ENCODE measurements around the gene HTT. TPM values are rescaled to one million over a fixed set of nuclear protein-coding genes. Genes with fewer than 3 reads are reported as not detected.

The HTT gene
- total and polyA plus RNA-seq, 2 donors = 12.8 to 17.9 TPM

DNA sequence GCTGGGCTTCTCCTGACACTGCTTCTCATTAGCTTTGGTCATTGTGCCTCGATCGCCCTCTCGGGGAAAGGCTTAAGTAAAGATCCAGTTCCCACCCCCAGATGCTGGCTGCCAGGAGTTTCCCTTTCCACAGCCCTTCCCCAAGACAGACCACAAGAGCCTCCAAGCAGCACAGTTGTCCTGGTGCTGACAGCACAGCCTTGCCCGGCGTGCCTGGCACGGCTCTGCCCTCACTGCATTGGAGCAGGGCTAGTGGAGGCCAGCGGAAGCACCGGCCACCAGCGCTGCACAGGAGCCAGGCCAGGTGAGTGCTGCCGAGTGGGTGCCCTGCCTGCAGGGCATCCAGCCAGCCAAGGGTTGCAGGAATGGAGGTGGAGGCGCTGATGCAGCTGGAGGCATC is 164.8 kb downstream of the HTT start:
- no peaks in the 10 kb centered on the region for H3K4me1 ChIP-seq (ENCODE audit: control insufficient read depth in 2 of 2, insufficient read depth in 2 of 2, low read length in 2 of 2)
- H3K27ac ChIP-seq (ENCODE audit: low read depth in 1 of 2, low read length in 1 of 2) = no peak overlapping the region
- no peaks in the 10 kb centered on the region for H3K27me3 ChIP-seq (ENCODE audit: control insufficient read depth in 2 of 2, insufficient read depth in 1 of 2, low read length in 1 of 2)
- H3K9me3 ChIP-seq (ENCODE audit: control insufficient read depth in 2 of 2, insufficient read depth in 1 of 2, low read length in 1 of 2) = no peaks in the 10 kb centered on the region
- H3K4me3 ChIP-seq (ENCODE audit: low read length in 2 of 2) = no peak overlapping the region
- 98% methylated on average over 11 of the region's 11 CpGs for WGBS
- DNase-seq (ENCODE audit: low read depth in 6 of 9, low spot score in 9 of 9) = no peak
- peaks cover 56 to 65% of the 10 kb centered on the region in 2 donors for H3K36me3 ChIP-seq (ENCODE audit: control insufficient read depth in 2 of 2, insufficient read depth in 2 of 2, low read length in 1 of 2)

DNA sequence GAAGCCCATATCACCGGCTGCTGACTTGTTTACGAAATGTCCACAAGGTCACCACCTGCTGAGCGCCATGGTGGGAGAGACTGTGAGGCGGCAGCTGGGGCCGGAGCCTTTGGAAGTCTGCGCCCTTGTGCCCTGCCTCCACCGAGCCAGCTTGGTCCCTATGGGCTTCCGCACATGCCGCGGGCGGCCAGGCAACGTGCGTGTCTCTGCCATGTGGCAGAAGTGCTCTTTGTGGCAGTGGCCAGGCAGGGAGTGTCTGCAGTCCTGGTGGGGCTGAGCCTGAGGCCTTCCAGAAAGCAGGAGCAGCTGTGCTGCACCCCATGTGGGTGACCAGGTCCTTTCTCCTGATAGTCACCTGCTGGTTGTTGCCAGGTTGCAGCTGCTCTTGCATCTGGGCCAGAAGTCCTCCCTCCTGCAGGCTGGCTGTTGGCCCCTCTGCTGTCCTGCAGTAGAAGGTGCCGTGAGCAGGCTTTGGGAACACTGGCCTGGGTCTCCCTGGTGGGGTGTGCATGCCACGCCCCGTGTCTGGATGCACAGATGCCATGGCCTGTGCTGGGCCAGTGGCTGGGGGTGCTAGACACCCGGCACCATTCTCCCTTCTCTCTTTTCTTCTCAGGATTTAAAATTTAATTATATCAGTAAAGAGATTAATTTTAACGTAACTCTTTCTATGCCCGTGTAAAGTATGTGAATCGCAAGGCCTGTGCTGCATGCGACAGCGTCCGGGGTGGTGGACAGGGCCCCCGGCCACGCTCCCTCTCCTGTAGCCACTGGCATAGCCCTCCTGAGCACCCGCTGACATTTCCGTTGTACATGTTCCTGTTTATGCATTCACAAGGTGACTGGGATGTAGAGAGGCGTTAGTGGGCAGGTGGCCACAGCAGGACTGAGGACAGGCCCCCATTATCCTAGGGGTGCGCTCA is 165.8 kb downstream of the HTT start:
- Histone ChIP-seq H3K27me3 (ENCODE audit: control insufficient read depth in 2 of 2, insufficient read depth in 1 of 2, low read length in 1 of 2) (no peaks in the 10 kb centered on the region), H3K27ac (ENCODE audit: low read depth in 1 of 2, low read length in 1 of 2) (no peak overlapping the region), H3K9me3 (ENCODE audit: control insufficient read depth in 2 of 2, insufficient read depth in 1 of 2, low read length in 1 of 2) (no peaks in the 10 kb centered on the region), H3K4me1 (ENCODE audit: control insufficient read depth in 2 of 2, insufficient read depth in 2 of 2, low read length in 2 of 2) (no peaks in the 10 kb centered on the region), H3K4me3 (ENCODE audit: low read length in 2 of 2) (no peak overlapping the region), H3K36me3 (ENCODE audit: control insufficient read depth in 2 of 2, insufficient read depth in 2 of 2, low read length in 1 of 2) (peaks cover 50 to 57% of the 10 kb centered on the region in 2 donors)
- no peak for DNase-seq (ENCODE audit: low read depth in 6 of 9, low spot score in 9 of 9)
- 96% methylated on average over 29 of the region's 29 CpGs for WGBS

DNA sequence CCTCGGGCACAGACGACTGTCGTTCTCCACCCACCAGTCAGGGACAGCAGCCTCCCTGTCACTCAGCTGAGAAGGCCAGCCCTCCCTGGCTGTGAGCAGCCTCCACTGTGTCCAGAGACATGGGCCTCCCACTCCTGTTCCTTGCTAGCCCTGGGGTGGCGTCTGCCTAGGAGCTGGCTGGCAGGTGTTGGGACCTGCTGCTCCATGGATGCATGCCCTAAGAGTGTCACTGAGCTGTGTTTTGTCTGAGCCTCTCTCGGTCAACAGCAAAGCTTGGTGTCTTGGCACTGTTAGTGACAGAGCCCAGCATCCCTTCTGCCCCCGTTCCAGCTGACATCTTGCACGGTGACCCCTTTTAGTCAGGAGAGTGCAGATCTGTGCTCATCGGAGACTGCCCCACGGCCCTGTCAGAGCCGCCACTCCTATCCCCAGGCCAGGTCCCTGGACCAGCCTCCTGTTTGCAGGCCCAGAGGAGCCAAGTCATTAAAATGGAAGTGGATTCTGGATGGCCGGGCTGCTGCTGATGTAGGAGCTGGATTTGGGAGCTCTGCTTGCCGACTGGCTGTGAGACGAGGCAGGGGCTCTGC is 166.5 kb downstream of the HTT start:
- Histone ChIP-seq H3K27me3 (ENCODE audit: control insufficient read depth in 2 of 2, insufficient read depth in 1 of 2, low read length in 1 of 2) (no peaks in the 10 kb centered on the region), H3K4me3 (ENCODE audit: low read length in 2 of 2) (no peak overlapping the region), H3K9me3 (ENCODE audit: control insufficient read depth in 2 of 2, insufficient read depth in 1 of 2, low read length in 1 of 2) (no peaks in the 10 kb centered on the region), H3K4me1 (ENCODE audit: control insufficient read depth in 2 of 2, insufficient read depth in 2 of 2, low read length in 2 of 2) (no peaks in the 10 kb centered on the region), H3K36me3 (ENCODE audit: control insufficient read depth in 2 of 2, insufficient read depth in 2 of 2, low read length in 1 of 2) (peaks cover 42 to 50% of the 10 kb centered on the region in 2 donors), H3K27ac (ENCODE audit: low read depth in 1 of 2, low read length in 1 of 2) (no peak overlapping the region)
- no peak for DNase-seq (ENCODE audit: low read depth in 6 of 9, low spot score in 9 of 9)
- WGBS = 96% methylated on average over 13 of the region's 13 CpGs

DNA sequence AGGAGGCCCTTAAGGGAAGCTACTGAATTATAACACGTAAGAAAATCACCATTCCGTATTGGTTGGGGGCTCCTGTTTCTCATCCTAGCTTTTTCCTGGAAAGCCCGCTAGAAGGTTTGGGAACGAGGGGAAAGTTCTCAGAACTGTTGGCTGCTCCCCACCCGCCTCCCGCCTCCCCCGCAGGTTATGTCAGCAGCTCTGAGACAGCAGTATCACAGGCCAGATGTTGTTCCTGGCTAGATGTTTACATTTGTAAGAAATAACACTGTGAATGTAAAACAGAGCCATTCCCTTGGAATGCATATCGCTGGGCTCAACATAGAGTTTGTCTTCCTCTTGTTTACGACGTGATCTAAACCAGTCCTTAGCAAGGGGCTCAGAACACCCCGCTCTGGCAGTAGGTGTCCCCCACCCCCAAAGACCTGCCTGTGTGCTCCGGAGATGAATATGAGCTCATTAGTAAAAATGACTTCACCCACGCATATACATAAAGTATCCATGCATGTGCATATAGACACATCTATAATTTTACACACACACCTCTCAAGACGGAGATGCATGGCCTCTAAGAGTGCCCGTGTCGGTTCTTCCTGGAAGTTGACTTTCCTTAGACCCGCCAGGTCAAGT is 167.5 kb downstream of the HTT start:
- no peak for DNase-seq (ENCODE audit: low read depth in 6 of 9, low spot score in 9 of 9)
- Histone ChIP-seq H3K4me3 (ENCODE audit: low read length in 2 of 2) (no peak overlapping the region), H3K4me1 (ENCODE audit: control insufficient read depth in 2 of 2, insufficient read depth in 2 of 2, low read length in 2 of 2) (no peaks in the 10 kb centered on the region), H3K27ac (ENCODE audit: low read depth in 1 of 2, low read length in 1 of 2) (no peak overlapping the region), H3K36me3 (ENCODE audit: control insufficient read depth in 2 of 2, insufficient read depth in 2 of 2, low read length in 1 of 2) (peaks cover 34 to 44% of the 10 kb centered on the region in 2 donors), H3K27me3 (ENCODE audit: control insufficient read depth in 2 of 2, insufficient read depth in 1 of 2, low read length in 1 of 2) (no peaks in the 10 kb centered on the region), H3K9me3 (ENCODE audit: control insufficient read depth in 2 of 2, insufficient read depth in 1 of 2, low read length in 1 of 2) (no peaks in the 10 kb centered on the region)
- WGBS = 95% methylated on average over 17 of the region's 17 CpGs

DNA sequence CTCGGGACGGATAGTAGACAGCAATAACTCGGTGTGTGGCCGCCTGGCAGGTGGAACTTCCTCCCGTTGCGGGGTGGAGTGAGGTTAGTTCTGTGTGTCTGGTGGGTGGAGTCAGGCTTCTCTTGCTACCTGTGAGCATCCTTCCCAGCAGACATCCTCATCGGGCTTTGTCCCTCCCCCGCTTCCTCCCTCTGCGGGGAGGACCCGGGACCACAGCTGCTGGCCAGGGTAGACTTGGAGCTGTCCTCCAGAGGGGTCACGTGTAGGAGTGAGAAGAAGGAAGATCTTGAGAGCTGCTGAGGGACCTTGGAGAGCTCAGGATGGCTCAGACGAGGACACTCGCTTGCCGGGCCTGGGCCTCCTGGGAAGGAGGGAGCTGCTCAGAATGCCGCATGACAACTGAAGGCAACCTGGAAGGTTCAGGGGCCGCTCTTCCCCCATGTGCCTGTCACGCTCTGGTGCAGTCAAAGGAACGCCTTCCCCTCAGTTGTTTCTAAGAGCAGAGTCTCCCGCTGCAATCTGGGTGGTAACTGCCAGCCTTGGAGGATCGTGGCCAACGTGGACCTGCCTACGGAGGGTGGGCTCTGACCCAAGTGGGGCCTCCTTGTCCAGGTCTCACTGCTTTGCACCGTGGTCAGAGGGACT is 168.8 kb downstream of the HTT start:
- Histone ChIP-seq H3K9me3 (ENCODE audit: control insufficient read depth in 2 of 2, insufficient read depth in 1 of 2, low read length in 1 of 2) (no peaks in the 10 kb centered on the region), H3K36me3 (ENCODE audit: control insufficient read depth in 2 of 2, insufficient read depth in 2 of 2, low read length in 1 of 2) (peaks cover 31 to 39% of the 10 kb centered on the region in 2 donors), H3K27ac (ENCODE audit: low read depth in 1 of 2, low read length in 1 of 2) (no peak overlapping the region), H3K4me3 (ENCODE audit: low read length in 2 of 2) (no peak overlapping the region), H3K4me1 (ENCODE audit: control insufficient read depth in 2 of 2, insufficient read depth in 2 of 2, low read length in 2 of 2) (no peaks in the 10 kb centered on the region), H3K27me3 (ENCODE audit: control insufficient read depth in 2 of 2, insufficient read depth in 1 of 2, low read length in 1 of 2) (no peaks in the 10 kb centered on the region)
- WGBS = 89% methylated on average over 23 of the region's 23 CpGs
- DNase-seq (ENCODE audit: low read depth in 6 of 9, low spot score in 9 of 9) = no peak

DNA sequence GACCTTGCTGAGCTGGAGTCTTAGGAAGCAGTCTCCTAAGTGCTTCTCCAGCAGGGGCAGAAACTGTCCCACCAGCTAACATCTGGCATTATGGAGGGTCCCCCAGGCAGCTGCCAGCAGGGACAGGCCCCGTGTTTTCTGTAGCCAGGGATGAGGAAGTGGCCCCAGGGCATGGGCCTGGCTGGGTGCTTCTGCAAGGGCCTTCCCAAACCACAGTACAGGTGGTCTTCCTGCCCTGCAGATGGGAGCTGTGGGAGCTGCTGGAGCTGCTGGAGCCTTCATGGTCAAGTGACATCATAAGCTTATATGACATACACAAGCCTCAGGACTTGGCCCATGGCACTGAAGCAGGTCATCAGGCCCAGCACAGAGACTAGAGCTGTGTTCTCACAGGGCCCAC is 169.5 kb downstream of the HTT start:
- no peak overlapping the region for H3K4me3 ChIP-seq (ENCODE audit: low read length in 2 of 2)

DNA sequence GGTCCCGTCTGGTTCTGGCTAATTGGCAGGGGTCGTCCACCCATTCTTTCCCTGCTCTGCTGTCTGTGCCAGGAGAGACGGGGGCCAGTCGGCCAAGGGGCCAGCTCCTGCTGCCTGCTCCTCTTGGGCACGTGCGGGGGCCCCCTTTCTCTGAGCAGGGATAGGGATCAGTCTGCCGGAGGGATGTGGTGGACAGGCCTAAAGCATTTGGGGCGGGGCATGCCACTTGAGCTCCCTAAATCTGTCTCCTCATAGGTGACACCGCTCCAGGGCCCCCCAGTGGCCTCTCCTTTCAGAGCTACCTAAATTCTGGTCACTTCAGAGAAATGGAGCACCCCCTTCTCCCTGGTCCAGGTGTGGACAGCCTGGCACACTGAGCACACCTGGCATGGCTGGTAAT is 170.3 kb downstream of the HTT start:
- H3K27ac ChIP-seq (ENCODE audit: low read depth in 1 of 2, low read length in 1 of 2) = no peak overlapping the region
- H3K27me3 ChIP-seq (ENCODE audit: control insufficient read depth in 2 of 2, insufficient read depth in 1 of 2, low read length in 1 of 2) = no peaks in the 10 kb centered on the region
- no peaks in the 10 kb centered on the region for H3K9me3 ChIP-seq (ENCODE audit: control insufficient read depth in 2 of 2, insufficient read depth in 1 of 2, low read length in 1 of 2)
- WGBS = 96% methylated on average over 9 of the region's 9 CpGs
- no peak overlapping the region for H3K4me3 ChIP-seq (ENCODE audit: low read length in 2 of 2)
- no peaks in the 10 kb centered on the region for H3K4me1 ChIP-seq (ENCODE audit: control insufficient read depth in 2 of 2, insufficient read depth in 2 of 2, low read length in 2 of 2)
- DNase-seq (ENCODE audit: low read depth in 6 of 9, low spot score in 9 of 9) = no peak
- peaks cover 20 to 24% of the 10 kb centered on the region in 2 donors for H3K36me3 ChIP-seq (ENCODE audit: control insufficient read depth in 2 of 2, insufficient read depth in 2 of 2, low read length in 1 of 2)

More for the DNA sequence above, 169.5 kb downstream of the HTT start:
- Histone ChIP-seq H3K27ac (ENCODE audit: low read depth in 1 of 2, low read length in 1 of 2) (no peak overlapping the region), H3K36me3 (ENCODE audit: control insufficient read depth in 2 of 2, insufficient read depth in 2 of 2, low read length in 1 of 2) (peaks cover 27 to 31% of the 10 kb centered on the region in 2 donors), H3K27me3 (ENCODE audit: control insufficient read depth in 2 of 2, insufficient read depth in 1 of 2, low read length in 1 of 2) (no peaks in the 10 kb centered on the region), H3K4me1 (ENCODE audit: control insufficient read depth in 2 of 2, insufficient read depth in 2 of 2, low read length in 2 of 2) (no peaks in the 10 kb centered on the region), H3K9me3 (ENCODE audit: control insufficient read depth in 2 of 2, insufficient read depth in 1 of 2, low read length in 1 of 2) (no peaks in the 10 kb centered on the region)
- DNase-seq (ENCODE audit: low read depth in 6 of 9, low spot score in 9 of 9) = no peak
- 11% methylated on average over 1 of the region's 1 CpG for WGBS

DNA sequence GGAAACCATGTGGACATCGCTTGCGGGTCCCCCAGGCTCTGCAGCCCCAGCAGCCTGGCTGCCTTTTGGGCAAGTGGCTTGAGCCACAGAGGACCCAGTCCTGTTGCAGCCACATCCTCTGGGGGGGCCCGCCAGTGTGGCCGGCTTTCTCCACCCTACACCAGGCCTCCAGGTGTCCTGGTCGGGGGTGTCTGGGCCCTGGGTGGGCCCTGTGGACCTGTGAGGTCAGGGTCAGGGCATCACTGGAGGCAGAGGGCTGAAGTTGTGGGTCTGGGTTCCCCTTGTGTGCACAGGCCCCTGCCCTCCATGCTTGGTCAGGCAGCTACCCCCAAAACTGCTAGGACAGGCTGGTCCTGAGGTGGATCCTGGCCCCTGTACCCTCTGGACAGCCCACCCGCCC is 171.2 kb downstream of the HTT start:
- WGBS = 98% methylated on average over 6 of the region's 6 CpGs
- Histone ChIP-seq H3K27me3 (ENCODE audit: control insufficient read depth in 2 of 2, insufficient read depth in 1 of 2, low read length in 1 of 2) (no peaks in the 10 kb centered on the region), H3K9me3 (ENCODE audit: control insufficient read depth in 2 of 2, insufficient read depth in 1 of 2, low read length in 1 of 2) (no peaks in the 10 kb centered on the region), H3K27ac (ENCODE audit: low read depth in 1 of 2, low read length in 1 of 2) (no peak overlapping the region), H3K36me3 (ENCODE audit: control insufficient read depth in 2 of 2, insufficient read depth in 2 of 2, low read length in 1 of 2) (peaks cover 11 to 15% of the 10 kb centered on the region in 2 donors), H3K4me3 (ENCODE audit: low read length in 2 of 2) (no peak overlapping the region), H3K4me1 (ENCODE audit: control insufficient read depth in 2 of 2, insufficient read depth in 2 of 2, low read length in 2 of 2) (no peaks in the 10 kb centered on the region)
- no peak for DNase-seq (ENCODE audit: low read depth in 6 of 9, low spot score in 9 of 9)

All from thymus (tissue), 11 donors.